H1 (cell line): Measurements from ENCODE around the gene MYO3A. TPM values are rescaled to one million over a fixed set of nuclear protein-coding genes. Genes with fewer than 3 reads are reported as not detected.

Source experiments
- ASH2L ChIP-seq: fragments of 200-600, 300-600 bp; sonication (generic); IDR thresholded peaks from one replicate; pipeline ENCODE4 v1.7.1; 2017; ENCODE audit warnings: low read length
- ZNF274 ChIP-seq: IDR thresholded peaks from 2 replicates; pipeline ENCODE4 v1.7.0; 2012; ENCODE audit warnings: low read length, borderline replicate concordance; ENCODE audit errors: extremely low read depth
- polyA plus RNA-seq, 7 experiments: library from polyadenylated mRNA; depleted of rRNA in 3 of 7; stranded (reverse) in 5 of 7; unstranded in 2 of 7; fragments of >200 nt in 5 of 7; fragments of 200-250 nt in 2 of 7; gene quantifications; 1 replicate in 5 of 7; 2 replicates in 1 of 7; 4 replicates in 1 of 7; pipeline versions ENCODE4 v1.2.1 to v1.2.3, GENCODE V29; 2011 to 2013; ENCODE audit warnings: missing spikeins in 2 of 7, mixed read lengths in 2 of 7
- total RNA-seq: library from RNA; stranded (reverse); fragmentation: NEBNext Ultra II Directional; extraction: Animal tissue kit (Norgen Biotek cat#: 25700); gene quantifications from 2 replicates; pipeline ENCODE4 v1.2.1, GENCODE V29; 2021

Gene MYO3A
- total and polyA plus RNA-seq, 2 of the 8 experiments (the other 6 are each of a cell fraction or from before 2014, with no cell fraction given), result 3.9 to 5.3 TPM

- TF ChIP-seq ZNF274, result no peak
- no peak for TF ChIP-seq ASH2L
Observed at GRCh38 chr10:26093229-26093628, 159.2 kb downstream of the MYO3A start (continued).
